Tibial nerve (tissue), 4 donors: ENCODE results near the gene ZDHHC8. TPM values are rescaled to one million over a fixed set of nuclear protein-coding genes. Genes with fewer than 3 reads are reported as not detected.
"Not testable (repeated sequence)": the region's sequence is repeated elsewhere in the genome, so short reads cannot be mapped to it uniquely, and the experiment has no call there.

ENCODE experiments used
- DNase-seq, 2 donors: peaks; one replicate each; pipeline ENCODE4 v3.0.0-alpha.2; 2019; ENCODE audit warnings: low spot score in 2 of 2
- H3K27ac ChIP-seq, 4 donors: fragments of 200-600 bp; sonication (generic) in 3 of 4; one replicate each; pipeline ENCODE4 v1.5.1; 2017 to 2019; ENCODE audit warnings: mild to moderate bottlenecking in 1 of 4
- H3K27me3 ChIP-seq, 2 donors: fragments of 200-600 bp; sonication (generic) in 1 of 2; one replicate each; pipeline versions ENCODE4 v1.5.1 to v1.6.0; 2017 to 2019
- H3K36me3 ChIP-seq, 3 donors: fragments of 200-600 bp; sonication (generic); one replicate each; pipeline ENCODE4 v1.5.1; 2018 to 2019
- H3K4me1 ChIP-seq, 4 donors: fragments of 200-600 bp; sonication (generic) in 3 of 4; one replicate each; pipeline ENCODE4 v1.5.1; 2017 to 2019
- H3K4me3 ChIP-seq, 4 donors: fragments of 200-600 bp; sonication (generic) in 3 of 4; one replicate each; pipeline ENCODE4 v1.5.1; 2017 to 2019; ENCODE audit warnings: mild to moderate bottlenecking in 1 of 4, moderate library complexity in 1 of 4
- H3K9me3 ChIP-seq, 4 donors: fragments of 200-600 bp; sonication (generic) in 3 of 4; one replicate each; pipeline ENCODE4 v1.5.1; 2017 to 2019
- CTCF ChIP-seq, 5 experiments: fragments of 200-600 bp in 3 of 5; fragments of 450-650 bp in 2 of 5; sonication (generic) in 3 of 5; IDR thresholded peaks; one replicate each; pipeline ENCODE4 v1.5.1; 2016 to 2019; ENCODE audit warnings: antibody characterized with exemption in 5 of 5, mild to moderate bottlenecking in 3 of 5, moderate library complexity in 2 of 5
- EP300 ChIP-seq, 2 donors: sonication (generic); formaldehyde crosslinking; IDR thresholded peaks; one replicate each; pipeline ENCODE4 v1.6.1; 2017; ENCODE audit warnings: antibody characterized with exemption in 2 of 2, mild to moderate bottlenecking in 1 of 2
- POLR2A ChIP-seq, 2 donors: fragments of 450-650 bp; IDR thresholded peaks; one replicate each; pipeline ENCODE4 v1.6.1; 2017; ENCODE audit warnings: antibody characterized with exemption in 2 of 2, mild to moderate bottlenecking in 2 of 2, moderate library complexity in 2 of 2
- WGBS, 2 donors: methylation state at CpG; one replicate each; pipeline ENCODE4 v1.1.5; 2018; 5-methylcytosine and 5-hydroxymethylcytosine counted together
- total RNA-seq, 4 donors: library from RNA; depleted of rRNA; stranded (reverse); fragments of >200 nt; gene quantifications; one replicate each; pipeline ENCODE4 v1.1.0, GENCODE V29; 2016

Gene ZDHHC8
- total RNA-seq, 4 donors from 2014 or later, result 40.6 to 53.7 (median 47.4) TPM

- no peaks in the 10 kb centered on the region for H3K9me3 ChIP-seq
- H3K36me3 ChIP-seq, result no peaks in the 10 kb centered on the region
- WGBS, 2 donors, result 65 to 68% methylated on average over 10 to 11 of the region's 15 CpGs
- H3K27ac ChIP-seq, result no peak overlapping the region
- no peak overlapping the region for H3K4me3 ChIP-seq
- TF ChIP-seq POLR2A (IDR thresholded peaks at IDR 0.05), result no peak
- TF ChIP-seq EP300 (IDR thresholded peaks at IDR 0.05), result no peak
- no peak for TF ChIP-seq CTCF (IDR thresholded peaks at IDR 0.05)
- peaks cover 0 to 20% (median 6%) of the 10 kb centered on the region in 4 donors for H3K4me1 ChIP-seq
- peaks cover 0 to 43% of the 10 kb centered on the region in 2 donors for H3K27me3 ChIP-seq
- DNase-seq, result no peak
Observed at GRCh38 chr22:20157430-20158183, 26.0 kb downstream of the ZDHHC8 start.

- no peak overlapping the region for H3K27ac ChIP-seq
- no peak for DNase-seq
- peaks cover 0 to 20% (median 6%) of the 10 kb centered on the region in 4 donors for H3K4me1 ChIP-seq
- TF ChIP-seq CTCF (IDR thresholded peaks at IDR 0.05) (no peak), POLR2A (IDR thresholded peaks at IDR 0.05) (no peak), EP300 (IDR thresholded peaks at IDR 0.05) (no peak)
- 69 to 80% methylated on average over 12 to 15 of the region's 15 CpGs for WGBS, 2 donors
- no peaks in the 10 kb centered on the region for H3K36me3 ChIP-seq
- H3K9me3 ChIP-seq, result no peaks in the 10 kb centered on the region
- H3K4me3 ChIP-seq, result no peak overlapping the region
- H3K27me3 ChIP-seq, result peaks cover 0 to 43% of the 10 kb centered on the region in 2 donors
Observed at GRCh38 chr22:20158391-20159036, 26.9 kb downstream of the ZDHHC8 start.

GRCh38 chr22:20159076-20159475 is 27.5 kb downstream of the ZDHHC8 start:
- H3K9me3 ChIP-seq, result no peaks in the 10 kb centered on the region
- H3K4me3 ChIP-seq, result no peak overlapping the region
- DNase-seq, result no peak
- H3K27me3 ChIP-seq, result peaks cover 0 to 37% of the 10 kb centered on the region in 2 donors
- no peak overlapping the region for H3K27ac ChIP-seq
- 37 to 53% methylated on average over 9 of the region's 9 CpGs for WGBS, 2 donors
- TF ChIP-seq CTCF (IDR thresholded peaks at IDR 0.05) (no peak), POLR2A (IDR thresholded peaks at IDR 0.05) (no peak), EP300 (IDR thresholded peaks at IDR 0.05) (no peak)
- peaks cover 0 to 17% (median 6%) of the 10 kb centered on the region in 4 donors for H3K4me1 ChIP-seq
- H3K36me3 ChIP-seq, result no peaks in the 10 kb centered on the region

GRCh38 chr22:20159531-20159930 is 27.9 kb downstream of the ZDHHC8 start:
- H3K4me1 ChIP-seq, result peaks cover 0 to 13% (median 5%) of the 10 kb centered on the region in 4 donors
- H3K9me3 ChIP-seq, DNase-seq, H3K27ac ChIP-seq, H3K36me3 ChIP-seq, H3K4me3 ChIP-seq: not testable (repeated sequence)
- peaks cover 0 to 33% of the 10 kb centered on the region in 2 donors for H3K27me3 ChIP-seq
- WGBS, 2 donors, result 62 to 67% methylated on average over 9 to 11 of the region's 14 CpGs

GRCh38 chr22:20160041-20160440 is 28.4 kb downstream of the ZDHHC8 start:
- Histone ChIP-seq H3K4me3 (no peak overlapping the region), H3K27me3 (peaks cover 0 to 28% of the 10 kb centered on the region in 2 donors), H3K4me1 (peaks cover 0 to 8% (median 3%) of the 10 kb centered on the region in 4 donors), H3K27ac (no peak overlapping the region), H3K9me3 (no peaks in the 10 kb centered on the region), H3K36me3 (no peaks in the 10 kb centered on the region)
- 75 to 76% methylated on average over 10 of the region's 10 CpGs for WGBS, 2 donors
- DNase-seq, result no peak
- TF ChIP-seq EP300 (IDR thresholded peaks at IDR 0.05) (no peak), POLR2A (IDR thresholded peaks at IDR 0.05) (no peak), CTCF (IDR thresholded peaks at IDR 0.05) (no peak)
